GM12878 (cell line): ENCODE measurements around the gene DPF3. TPM values are rescaled to one million over a fixed set of nuclear protein-coding genes. Genes with fewer than 3 reads are reported as not detected.

Experiments
- ATAC-seq: fragments of 200-7000 bp; cut with Tn5 transposase; 3 replicates; pipeline ENCODE4 v1.9.1; 2020; ENCODE audit warnings: mild to moderate bottlenecking, moderate library complexity
- BruUV-seq: library from RNA; stranded (reverse); fragments of 400-500 nt; replicated peaks from 2 replicates; lab custom pipeline; 2021; lab: Mats Ljungman, UMichigan
- CTCF ChIA-PET: fragments of 300-600 bp; sonication (Branson Sonifier 250); formaldehyde crosslinking; extraction: SDS; loops from one replicate; lab custom pipeline; 2021; ENCODE audit warnings: inconsistent platforms; lab: Yijun Ruan, JAX
- POLR2A ChIA-PET: fragments of 350-600 bp; formaldehyde crosslinking; extraction: SDS; loops from one replicate; lab custom pipeline; 2021; ENCODE audit warnings: inconsistent platforms; lab: Charles Lee
- RAD21 ChIA-PET: fragments of 300-600 bp; sonication (Branson Sonifier 250); formaldehyde crosslinking; loops from one replicate; lab custom pipeline; 2023; ENCODE audit warnings: antibody characterized with exemption; ENCODE audit not compliant: unreplicated experiment; lab: Charles Lee
- SMC1A ChIA-PET: fragments of 300-600 bp; sonication (Branson Sonifier 250); formaldehyde crosslinking; loops from one replicate; lab custom pipeline; 2023; ENCODE audit not compliant: unreplicated experiment, uncharacterized antibody; lab: Charles Lee
- DNase-seq: peaks from one replicate; pipeline ENCODE4 v3.0.0-alpha.2; 2011; ENCODE audit warnings: low read depth, low spot score
- FAIRE-seq: peaks from 3 replicates; lab custom pipeline; 2011; peaks lifted over from hg19 to GRCh38; lab: Jason Lieb, UNC
- H2AFZ ChIP-seq: 2 replicates; pipeline ENCODE4 v1.6.0; 2011; ENCODE audit warnings: low read depth, low read length, control low read depth; ENCODE audit not compliant: control insufficient read depth
- H3K27ac ChIP-seq: 2 replicates; pipeline ENCODE4 v1.5.1; 2011; ENCODE audit warnings: control low read depth; ENCODE audit not compliant: control insufficient read depth, insufficient read depth
- H3K27me3 ChIP-seq, 2 experiments: replicated peaks in 1 of 2; 2 replicates each; pipeline versions ENCODE4 v1.6.0 to v1.6.1; 2011; ENCODE audit warnings: low read length in 1 of 2; ENCODE audit not compliant: control insufficient read depth in 2 of 2, insufficient read depth in 2 of 2
- H3K36me3 ChIP-seq, 2 experiments: 2 replicates each; pipeline ENCODE4 v1.5.1; 2011; ENCODE audit warnings: low read length in 1 of 2; ENCODE audit not compliant: control insufficient read depth in 2 of 2, insufficient read depth in 2 of 2
- H3K4me1 ChIP-seq: 2 replicates; pipeline ENCODE4 v1.6.1; 2011; ENCODE audit warnings: mild to moderate bottlenecking, low read length, moderate library complexity, mixed read lengths; ENCODE audit not compliant: control insufficient read depth, insufficient read depth
- H3K4me2 ChIP-seq: 2 replicates; pipeline ENCODE4 v1.6.0; 2011; ENCODE audit warnings: control low read depth; ENCODE audit not compliant: control insufficient read depth, insufficient read depth
- H3K4me3 ChIP-seq: fragments of 200-600 bp; sonication (generic); 2 replicates; pipeline ENCODE4 v1.5.1; 2016
- H3K79me2 ChIP-seq: 2 replicates; pipeline ENCODE4 v1.6.0; 2011; ENCODE audit warnings: low read length; ENCODE audit not compliant: control insufficient read depth, insufficient read depth
- H3K9ac ChIP-seq: 2 replicates; pipeline ENCODE4 v1.8.0; 2011; ENCODE audit warnings: low read length, control low read depth, mixed read lengths; ENCODE audit not compliant: control insufficient read depth, insufficient read depth
- H3K9me3 ChIP-seq: replicated peaks from 3 replicates; pipeline ENCODE4 v1.5.1; 2011; ENCODE audit warnings: mild to moderate bottlenecking, low read length; ENCODE audit not compliant: control insufficient read depth, insufficient read depth
- H4K20me1 ChIP-seq: 2 replicates; pipeline ENCODE4 v1.6.0; 2011; ENCODE audit not compliant: control insufficient read depth, insufficient read depth
- CREM ChIP-seq: IDR thresholded peaks from 2 replicates; pipeline ENCODE4 v1.6.1; 2014; ENCODE audit warnings: antibody characterized with exemption, low read depth
- EED ChIP-seq: sonication (generic); IDR thresholded peaks from 2 replicates; pipeline ENCODE4 v1.6.1; 2016; ENCODE audit warnings: antibody characterized with exemption, low read depth
- GATAD2B ChIP-seq: fragments of 450-650 bp; conservative IDR thresholded peaks from 2 replicates; pipeline ENCODE4 v1.6.1; 2017; ENCODE audit warnings: low read depth, mild to moderate bottlenecking, moderate library complexity
- IKZF1 ChIP-seq: fragments of 450-650 bp; conservative IDR thresholded peaks from 2 replicates; pipeline ENCODE4 v1.6.1; 2017; ENCODE audit warnings: antibody characterized with exemption, mild to moderate bottlenecking
- JUNB ChIP-seq: IDR thresholded peaks from 2 replicates; pipeline ENCODE4 v1.6.1; 2016; ENCODE audit warnings: antibody characterized with exemption, mild to moderate bottlenecking
- MTA2 ChIP-seq: fragments of 450-650 bp; IDR thresholded peaks from 2 replicates; pipeline ENCODE4 v1.6.1; 2016; ENCODE audit warnings: low read depth, mild to moderate bottlenecking, moderate library complexity
- NBN ChIP-seq: fragments of 450-650 bp; IDR thresholded peaks from 2 replicates; pipeline ENCODE4 v1.6.1; 2016
- NR2F1 ChIP-seq: fragments of 450-650 bp; conservative IDR thresholded peaks from 2 replicates; pipeline ENCODE4 v1.6.1; 2017; ENCODE audit warnings: mild to moderate bottlenecking
- PRDM15 ChIP-seq: fragments of 450-650 bp; formaldehyde crosslinking; IDR thresholded peaks from 2 replicates; pipeline ENCODE4 v1.4.0; 2020; ENCODE audit warnings: mild to moderate bottlenecking, moderate library complexity
- RBBP5 ChIP-seq: fragments of 200-600 bp; sonication (generic); conservative IDR thresholded peaks from 2 replicates; pipeline ENCODE4 v1.6.1; 2016
- SMAD5 ChIP-seq: IDR thresholded peaks from 2 replicates; pipeline ENCODE4 v1.6.1; 2016; ENCODE audit warnings: antibody characterized with exemption, low read depth
- SPI1 ChIP-seq: IDR thresholded peaks from 2 replicates; pipeline ENCODE4 v1.6.1; 2011; ENCODE audit warnings: low read depth, mild to moderate bottlenecking, low read length, moderate library complexity, borderline replicate concordance; ENCODE audit not compliant: insufficient read depth
- STAT1 ChIP-seq: fragments of 450-650 bp; conservative IDR thresholded peaks from 2 replicates; pipeline ENCODE4 v1.6.1; 2014; ENCODE audit warnings: antibody characterized with exemption, mild to moderate bottlenecking
- ZZZ3 ChIP-seq: IDR thresholded peaks from 2 replicates; pipeline ENCODE4 v1.6.1; 2011; ENCODE audit warnings: low read depth; ENCODE audit not compliant: control insufficient read depth, insufficient read length
- WGBS: methylation state at CpG from one replicate; pipeline ENCODE4 v1.1.6; 2016; ENCODE audit warnings: low lambda C conversion rate; ENCODE audit not compliant: insufficient replicate concordance, insufficient coverage; ENCODE audit errors: missing lambda C conversion rate; 5-methylcytosine and 5-hydroxymethylcytosine counted together
- in situ Hi-C: fragments of 300-500 bp; cut with MboI; formaldehyde crosslinking; loops from 9 replicates; pipeline ENCODE4 v1.14.3; 2018; ENCODE audit warnings: mixed read lengths
- intact Hi-C: fragments of 100-400 bp; cut with micrococcal nuclease; formaldehyde crosslinking; loops from one replicate; pipeline ENCODE4 v1.14.2; 2022; ENCODE audit not compliant: unreplicated experiment
- polyA plus RNA-seq, 11 experiments: library from polyadenylated mRNA; depleted of rRNA in 4 of 11; unstranded in 6 of 11; stranded (reverse) in 5 of 11; fragments of >200 nt; fragmentation: Nextera tagmentation in 4 of 11; fragmentation: Illumina TruSeq in 1 of 11; extraction: Ambion mirVana in 4 of 11; extraction: Trizol in 1 of 11; gene quantifications; 1 replicate in 1 of 11; 2 replicates in 10 of 11; pipeline versions ENCODE4 v1.2.1 to v1.2.3, GENCODE V29; 2011 to 2016; ENCODE audit warnings: inconsistent platforms in 2 of 11, missing spikeins in 2 of 11, low read depth in 1 of 11
- total RNA-seq, 4 experiments: library from RNA; depleted of rRNA in 3 of 4; stranded (reverse); fragments of >200 nt in 3 of 4; fragmentation: Illumina TruSeq in 1 of 4; extraction: Trizol in 1 of 4; gene quantifications; 2 replicates each; pipeline versions ENCODE4 v1.2.1 to v1.2.3, GENCODE V29; 2013 to 2021
- TF ChIP-seq, protein P1 (sequence below): fragments of 450-650 bp; formaldehyde crosslinking; IDR thresholded peaks from 2 replicates; pipeline ENCODE4 v1.5.0; 2022; ENCODE audit warnings: mild to moderate bottlenecking, missing genetic modification characterization
- TF ChIP-seq, protein P2 (sequence below): fragments of 450-650 bp; IDR thresholded peaks from 2 replicates; pipeline ENCODE4 v1.6.1; 2017; ENCODE audit warnings: mild to moderate bottlenecking

The DPF3 gene
- total and polyA plus RNA-seq, 10 of the 15 experiments (the other 5 are each of a cell fraction or from before 2014, with no cell fraction given), result 0.69 to 8.0 (median 2.2) TPM

DNA sequence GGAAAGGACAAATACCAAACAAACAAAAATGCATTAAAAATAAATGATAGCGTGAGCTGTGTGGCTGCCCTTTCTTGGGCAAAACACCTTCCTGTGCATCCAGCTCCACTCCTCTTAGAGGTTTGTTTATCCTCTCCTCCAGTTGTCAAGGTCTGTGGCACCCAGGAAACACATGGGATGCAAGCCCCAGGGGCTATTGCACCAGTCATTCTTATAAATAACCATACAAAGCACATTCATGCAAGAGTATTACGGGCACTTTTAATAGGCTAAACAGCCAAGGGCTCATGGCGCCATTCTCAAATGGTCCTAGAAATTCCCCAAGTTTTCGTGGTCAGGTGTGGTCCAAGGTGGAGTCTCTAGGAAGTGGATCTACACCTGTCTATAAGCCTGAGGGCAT lies 257.0 kb downstream of the DPF3 start (continued):
- TF ChIP-seq STAT1 (no peak), ZZZ3 (no peak)
- TF ChIP-seq, protein P1, sequence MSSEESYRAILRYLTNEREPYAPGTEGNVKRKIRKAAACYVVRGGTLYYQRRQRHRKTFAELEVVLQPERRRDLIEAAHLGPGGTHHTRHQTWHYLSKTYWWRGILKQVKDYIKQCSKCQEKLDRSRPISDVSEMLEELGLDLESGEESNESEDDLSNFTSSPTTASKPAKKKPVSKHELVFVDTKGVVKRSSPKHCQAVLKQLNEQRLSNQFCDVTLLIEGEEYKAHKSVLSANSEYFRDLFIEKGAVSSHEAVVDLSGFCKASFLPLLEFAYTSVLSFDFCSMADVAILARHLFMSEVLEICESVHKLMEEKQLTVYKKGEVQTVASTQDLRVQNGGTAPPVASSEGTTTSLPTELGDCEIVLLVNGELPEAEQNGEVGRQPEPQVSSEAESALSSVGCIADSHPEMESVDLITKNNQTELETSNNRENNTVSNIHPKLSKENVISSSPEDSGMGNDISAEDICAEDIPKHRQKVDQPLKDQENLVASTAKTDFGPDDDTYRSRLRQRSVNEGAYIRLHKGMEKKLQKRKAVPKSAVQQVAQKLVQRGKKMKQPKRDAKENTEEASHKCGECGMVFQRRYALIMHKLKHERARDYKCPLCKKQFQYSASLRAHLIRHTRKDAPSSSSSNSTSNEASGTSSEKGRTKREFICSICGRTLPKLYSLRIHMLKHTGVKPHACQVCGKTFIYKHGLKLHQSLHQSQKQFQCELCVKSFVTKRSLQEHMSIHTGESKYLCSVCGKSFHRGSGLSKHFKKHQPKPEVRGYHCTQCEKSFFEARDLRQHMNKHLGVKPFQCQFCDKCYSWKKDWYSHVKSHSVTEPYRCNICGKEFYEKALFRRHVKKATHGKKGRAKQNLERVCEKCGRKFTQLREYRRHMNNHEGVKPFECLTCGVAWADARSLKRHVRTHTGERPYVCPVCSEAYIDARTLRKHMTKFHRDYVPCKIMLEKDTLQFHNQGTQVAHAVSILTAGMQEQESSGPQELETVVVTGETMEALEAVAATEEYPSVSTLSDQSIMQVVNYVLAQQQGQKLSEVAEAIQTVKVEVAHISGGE, result no peak

GRCh38 chr14:72636094-72636493 lies 257.8 kb downstream of the DPF3 start:
- no TSS peak for BruUV-seq
- TF ChIP-seq EED, result no peak
- TF ChIP-seq SMAD5, result no peak
- no peak for TF ChIP-seq IKZF1
- no peak for TF ChIP-seq RBBP5
- no peak for TF ChIP-seq PRDM15 (CRISPR knock-in tag)
- no peak for TF ChIP-seq CREM
- TF ChIP-seq, protein P2, sequence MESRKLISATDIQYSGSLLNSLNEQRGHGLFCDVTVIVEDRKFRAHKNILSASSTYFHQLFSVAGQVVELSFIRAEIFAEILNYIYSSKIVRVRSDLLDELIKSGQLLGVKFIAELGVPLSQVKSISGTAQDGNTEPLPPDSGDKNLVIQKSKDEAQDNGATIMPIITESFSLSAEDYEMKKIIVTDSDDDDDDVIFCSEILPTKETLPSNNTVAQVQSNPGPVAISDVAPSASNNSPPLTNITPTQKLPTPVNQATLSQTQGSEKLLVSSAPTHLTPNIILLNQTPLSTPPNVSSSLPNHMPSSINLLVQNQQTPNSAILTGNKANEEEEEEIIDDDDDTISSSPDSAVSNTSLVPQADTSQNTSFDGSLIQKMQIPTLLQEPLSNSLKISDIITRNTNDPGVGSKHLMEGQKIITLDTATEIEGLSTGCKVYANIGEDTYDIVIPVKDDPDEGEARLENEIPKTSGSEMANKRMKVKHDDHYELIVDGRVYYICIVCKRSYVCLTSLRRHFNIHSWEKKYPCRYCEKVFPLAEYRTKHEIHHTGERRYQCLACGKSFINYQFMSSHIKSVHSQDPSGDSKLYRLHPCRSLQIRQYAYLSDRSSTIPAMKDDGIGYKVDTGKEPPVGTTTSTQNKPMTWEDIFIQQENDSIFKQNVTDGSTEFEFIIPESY, result no peak
- TF ChIP-seq SPI1, result no peak
- TF ChIP-seq NR2F1, result no peak
- TF ChIP-seq NBN, result no peak
- no peak for TF ChIP-seq JUNB
- no peak for TF ChIP-seq MTA2
- TF ChIP-seq GATAD2B, result no peak

More at GRCh38 chr14:72636094-72636493, 257.8 kb downstream of the DPF3 start:
- H4K20me1 ChIP-seq, result no peaks in the 10 kb centered on the region
- in situ Hi-C loops, result no loop called here
- H2AFZ ChIP-seq, result no peak overlapping the region
- RAD21 ChIA-PET, result interaction anchor here (0.7 to 2.1 kb wide), 9 partner anchors 25 to 216 kb away, joined by 3 to 9 read pairs (median 4); no protein-coding TSS in a partner anchor
- FAIRE-seq (no peak), DNase-seq (no peak), ATAC-seq (no peak)
- H3K36me3 ChIP-seq, result no peaks in the 10 kb centered on the region
- H3K9ac ChIP-seq, result no peak overlapping the region
- WGBS, result 0% methylated on average over 1 of the region's 1 CpG
- H3K27ac ChIP-seq, result no peak overlapping the region
- no peak overlapping the region for H3K4me2 ChIP-seq
- H3K4me1 ChIP-seq, result peaks cover 5% of the 10 kb centered on the region
- H3K4me3 ChIP-seq, result no peak overlapping the region
- peaks cover 5% of the 10 kb centered on the region; the same call in 2 of the 3 replicates for H3K9me3 ChIP-seq
- POLR2A ChIA-PET, result interaction anchor here (0.8 to 1.6 kb wide), 5 partner anchors 10 to 257 kb away, joined by 3 to 5 read pairs (median 3); partner anchors contain the start of gene DPF3
- intact Hi-C loops, result no loop called here
- H3K27me3 ChIP-seq, result peaks cover 0 to 2% of the 10 kb centered on the region in 2 experiments; a peak in 1 of 4 replicates
- no peaks in the 10 kb centered on the region for H3K79me2 ChIP-seq
- SMC1A ChIA-PET, result interaction anchor here (0.6 to 2.4 kb wide), 18 partner anchors 9 to 377 kb away, joined by 3 to 15 read pairs (median 3); no protein-coding TSS in a partner anchor
- CTCF ChIA-PET, result interaction anchor here (1.3 to 2.0 kb wide), 2 partner anchors 9 to 79 kb away, joined by 5 read pairs; no protein-coding TSS in a partner anchor
